ENCODE results near the gene SCRT2.

The SCRT2 gene

GRCh38 chr20:638579-638978, 37.0 kb downstream of the SCRT2 start:
- DNase-seq (ENCODE audit: low spot score): no peak
- in situ Hi-C loops (cut with MboI; ENCODE audit: low pct_unique_long_range_greater_than_20kb, low sequenced_read_pairs, unreplicated experiment): no loop called here
- TF ChIP-seq, protein P1, sequence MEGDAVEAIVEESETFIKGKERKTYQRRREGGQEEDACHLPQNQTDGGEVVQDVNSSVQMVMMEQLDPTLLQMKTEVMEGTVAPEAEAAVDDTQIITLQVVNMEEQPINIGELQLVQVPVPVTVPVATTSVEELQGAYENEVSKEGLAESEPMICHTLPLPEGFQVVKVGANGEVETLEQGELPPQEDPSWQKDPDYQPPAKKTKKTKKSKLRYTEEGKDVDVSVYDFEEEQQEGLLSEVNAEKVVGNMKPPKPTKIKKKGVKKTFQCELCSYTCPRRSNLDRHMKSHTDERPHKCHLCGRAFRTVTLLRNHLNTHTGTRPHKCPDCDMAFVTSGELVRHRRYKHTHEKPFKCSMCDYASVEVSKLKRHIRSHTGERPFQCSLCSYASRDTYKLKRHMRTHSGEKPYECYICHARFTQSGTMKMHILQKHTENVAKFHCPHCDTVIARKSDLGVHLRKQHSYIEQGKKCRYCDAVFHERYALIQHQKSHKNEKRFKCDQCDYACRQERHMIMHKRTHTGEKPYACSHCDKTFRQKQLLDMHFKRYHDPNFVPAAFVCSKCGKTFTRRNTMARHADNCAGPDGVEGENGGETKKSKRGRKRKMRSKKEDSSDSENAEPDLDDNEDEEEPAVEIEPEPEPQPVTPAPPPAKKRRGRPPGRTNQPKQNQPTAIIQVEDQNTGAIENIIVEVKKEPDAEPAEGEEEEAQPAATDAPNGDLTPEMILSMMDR (IDR thresholded peaks at IDR 0.05; ENCODE audit: extremely low read depth, insufficient read depth, missing control alignments): no peak

- TF ChIP-seq, protein P1 (IDR thresholded peaks at IDR 0.05; ENCODE audit: extremely low read depth, insufficient read depth, missing control alignments): no peak
- DNase-seq (ENCODE audit: low spot score): no peak
- in situ Hi-C loops (cut with MboI; ENCODE audit: low pct_unique_long_range_greater_than_20kb, low sequenced_read_pairs, unreplicated experiment): no loop called here
Measured at GRCh38 chr20:637559-637958, 38.0 kb downstream of the SCRT2 start.

- TF ChIP-seq, protein P1 (IDR thresholded peaks at IDR 0.05; ENCODE audit: extremely low read depth, insufficient read depth, missing control alignments): no peak
- no peak for DNase-seq (ENCODE audit: low spot score)
- in situ Hi-C loops (cut with MboI; ENCODE audit: low pct_unique_long_range_greater_than_20kb, low sequenced_read_pairs, unreplicated experiment): no loop called here
Measured at GRCh38 chr20:635893-636338, 39.7 kb downstream of the SCRT2 start.

DNA sequence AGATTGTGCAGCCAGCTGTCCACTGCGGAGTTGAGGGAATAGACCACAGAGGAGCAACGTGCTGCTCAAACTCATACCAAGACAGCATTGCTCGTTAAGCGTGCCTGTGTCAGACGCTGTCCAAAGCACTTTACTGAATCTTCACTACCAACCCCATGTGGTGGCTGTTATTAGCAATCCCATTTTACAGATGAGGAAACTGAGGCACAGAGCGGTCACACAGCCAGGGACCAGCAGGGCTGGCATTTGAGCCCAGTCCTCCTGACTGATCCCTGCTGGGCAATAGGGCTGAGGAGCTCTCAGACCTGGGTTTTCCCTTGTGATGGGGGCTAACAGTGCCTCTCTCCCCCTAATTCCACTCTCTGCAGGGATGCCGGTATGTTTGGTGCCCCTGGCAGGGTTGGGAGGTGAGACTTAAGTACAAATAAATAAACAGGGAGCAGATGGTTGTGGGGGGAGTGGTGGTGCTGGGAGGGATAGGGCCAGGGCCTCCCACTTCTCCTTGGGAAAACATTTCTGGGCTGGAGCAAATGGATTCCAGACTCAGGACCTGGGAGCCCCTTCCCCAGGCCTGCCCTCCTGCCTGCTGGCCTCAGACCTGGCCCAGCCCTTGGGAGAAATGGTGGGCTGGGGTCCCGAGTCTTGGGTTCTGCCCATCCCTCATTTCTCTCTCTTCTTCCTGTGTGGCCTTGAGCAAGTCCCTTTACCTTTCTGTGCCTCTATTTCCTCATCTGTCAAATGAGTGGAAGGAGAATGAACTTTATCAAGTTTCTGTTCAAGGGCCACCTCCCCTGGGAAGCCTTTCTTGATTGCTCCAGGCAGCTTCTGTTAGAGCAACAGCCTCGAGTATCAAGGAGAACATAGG, 40.3 kb downstream of the SCRT2 start:
- TF ChIP-seq, protein P1 (IDR thresholded peaks at IDR 0.05; ENCODE audit: extremely low read depth, insufficient read depth, missing control alignments): no peak
- in situ Hi-C loops (cut with MboI; ENCODE audit: low pct_unique_long_range_greater_than_20kb, low sequenced_read_pairs, unreplicated experiment): no loop called here
- DNase-seq (ENCODE audit: low spot score): no peak

DNA sequence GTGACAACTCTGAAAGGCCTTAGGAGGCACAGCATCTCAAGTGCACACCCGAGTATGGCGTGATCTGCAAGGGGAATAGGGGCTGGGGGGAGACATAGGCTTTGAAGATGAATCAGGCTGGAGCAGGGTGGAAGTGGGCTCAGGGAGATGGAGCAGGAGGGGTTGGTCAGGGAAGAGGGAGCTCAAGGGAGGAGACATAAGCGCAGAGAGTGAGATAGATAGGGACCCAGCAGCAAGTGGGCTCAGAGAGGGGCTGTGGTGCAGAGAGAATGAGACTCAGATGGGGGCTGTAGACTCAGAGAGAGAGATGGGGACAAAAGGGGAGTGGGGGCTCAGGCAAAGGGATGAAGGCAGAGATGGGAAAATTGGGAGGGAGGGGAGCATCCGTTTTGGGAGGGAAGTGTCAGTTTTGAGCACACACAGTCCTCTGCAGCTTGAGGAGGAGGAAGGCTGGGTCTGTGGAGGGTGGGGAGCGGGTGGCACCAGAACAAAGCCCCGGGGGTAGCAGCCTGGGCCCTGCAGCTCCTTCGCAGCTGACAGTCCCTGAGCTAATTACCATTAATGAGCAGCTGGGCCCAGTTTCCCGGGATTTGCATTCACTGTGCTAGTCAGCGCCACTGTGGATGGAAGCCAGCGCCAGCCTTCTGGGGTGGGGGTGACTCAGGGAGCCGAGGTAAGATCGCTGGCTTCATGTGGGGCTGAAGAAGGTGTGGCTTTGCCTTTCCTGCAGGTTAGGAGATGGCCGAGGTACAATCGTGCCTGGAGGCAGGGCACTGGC, 41.3 kb downstream of the SCRT2 start:
- in situ Hi-C loops (cut with MboI; ENCODE audit: low pct_unique_long_range_greater_than_20kb, low sequenced_read_pairs, unreplicated experiment): no loop called here

GRCh38 chr20:631101-631500, 44.5 kb downstream of the SCRT2 start:
- in situ Hi-C loops (cut with MboI; ENCODE audit: low pct_unique_long_range_greater_than_20kb, low sequenced_read_pairs, unreplicated experiment): no loop called here
- TF ChIP-seq, protein P1 (IDR thresholded peaks at IDR 0.05; ENCODE audit: extremely low read depth, insufficient read depth, missing control alignments): no peak
- DNase-seq (ENCODE audit: low spot score): no peak

More for the DNA sequence above, 41.3 kb downstream of the SCRT2 start:
- DNase-seq (ENCODE audit: low spot score): no peak
- TF ChIP-seq, protein P1 (IDR thresholded peaks at IDR 0.05; ENCODE audit: extremely low read depth, insufficient read depth, missing control alignments): no peak
